Right kidney (tissue), 9 donors: Measurements from ENCODE around the gene ZDHHC8.

Experiments used
- DNase-seq: peaks from one replicate; pipeline ENCODE4 v3.0.0-alpha.2; 2016
- long read RNA-seq, 8 donors: transcript quantifications; one replicate each; lab custom pipeline, GENCODE V29; 2026

Gene ZDHHC8, protein sequence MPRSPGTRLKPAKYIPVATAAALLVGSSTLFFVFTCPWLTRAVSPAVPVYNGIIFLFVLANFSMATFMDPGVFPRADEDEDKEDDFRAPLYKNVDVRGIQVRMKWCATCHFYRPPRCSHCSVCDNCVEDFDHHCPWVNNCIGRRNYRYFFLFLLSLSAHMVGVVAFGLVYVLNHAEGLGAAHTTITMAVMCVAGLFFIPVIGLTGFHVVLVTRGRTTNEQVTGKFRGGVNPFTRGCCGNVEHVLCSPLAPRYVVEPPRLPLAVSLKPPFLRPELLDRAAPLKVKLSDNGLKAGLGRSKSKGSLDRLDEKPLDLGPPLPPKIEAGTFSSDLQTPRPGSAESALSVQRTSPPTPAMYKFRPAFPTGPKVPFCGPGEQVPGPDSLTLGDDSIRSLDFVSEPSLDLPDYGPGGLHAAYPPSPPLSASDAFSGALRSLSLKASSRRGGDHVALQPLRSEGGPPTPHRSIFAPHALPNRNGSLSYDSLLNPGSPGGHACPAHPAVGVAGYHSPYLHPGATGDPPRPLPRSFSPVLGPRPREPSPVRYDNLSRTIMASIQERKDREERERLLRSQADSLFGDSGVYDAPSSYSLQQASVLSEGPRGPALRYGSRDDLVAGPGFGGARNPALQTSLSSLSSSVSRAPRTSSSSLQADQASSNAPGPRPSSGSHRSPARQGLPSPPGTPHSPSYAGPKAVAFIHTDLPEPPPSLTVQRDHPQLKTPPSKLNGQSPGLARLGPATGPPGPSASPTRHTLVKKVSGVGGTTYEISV
- long read RNA-seq, donor 1, full-length matches to known transcripts: 5 of 5 reads
- long read RNA-seq, donor 1, partial matches to known transcripts: 0 of 5 reads
- long read RNA-seq, donor 1, other reads (novel, unspliced or antisense): 0 of 5 reads
- long read RNA-seq, donor 2, full-length matches to known transcripts: 4 of 4 reads
- long read RNA-seq, donor 2, partial matches to known transcripts: 0 of 4 reads
- long read RNA-seq, donor 2, other reads (novel, unspliced or antisense): 0 of 4 reads
- long read RNA-seq, donor 3, full-length matches to known transcripts: 3 of 3 reads
- long read RNA-seq, donor 3, partial matches to known transcripts: 0 of 3 reads
- long read RNA-seq, donor 3, other reads (novel, unspliced or antisense): 0 of 3 reads
- long read RNA-seq, donor 4, full-length matches to known transcripts: 4 of 14 reads
- long read RNA-seq, donor 4, partial matches to known transcripts: 10 of 14 reads
- long read RNA-seq, donor 4, other reads (novel, unspliced or antisense): 0 of 14 reads
- long read RNA-seq, donor 5, full-length matches to known transcripts: 5 of 5 reads
- long read RNA-seq, donor 5, partial matches to known transcripts: 0 of 5 reads
- long read RNA-seq, donor 5, other reads (novel, unspliced or antisense): 0 of 5 reads
- long read RNA-seq, donor 6, full-length matches to known transcripts: 1 of 19 reads
- long read RNA-seq, donor 6, partial matches to known transcripts: 18 of 19 reads
- long read RNA-seq, donor 6, other reads (novel, unspliced or antisense): 0 of 19 reads
- long read RNA-seq, donor 7, full-length matches to known transcripts: 4 of 38 reads
- long read RNA-seq, donor 7, partial matches to known transcripts: 34 of 38 reads
- long read RNA-seq, donor 7, other reads (novel, unspliced or antisense): 0 of 38 reads
- long read RNA-seq, donor 8, full-length matches to known transcripts: 4 of 12 reads
- long read RNA-seq, donor 8, partial matches to known transcripts: 8 of 12 reads
- long read RNA-seq, donor 8, other reads (novel, unspliced or antisense): 0 of 12 reads

DNA sequence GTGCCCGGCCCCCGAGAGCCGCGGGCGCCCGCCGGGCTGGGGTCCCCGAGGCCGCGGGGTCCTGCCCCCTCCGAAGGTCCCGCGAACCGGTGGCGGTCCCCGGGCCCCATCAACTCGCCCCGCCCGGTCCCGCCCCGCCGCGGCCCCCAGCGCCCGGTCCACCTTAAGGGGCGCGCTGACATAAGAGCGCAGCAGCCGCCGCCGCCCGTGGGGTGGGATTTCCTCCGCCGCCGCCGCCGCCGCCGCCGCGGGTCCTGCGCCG lies at the start of gene ZDHHC8:
ZDHHC8 (plus strand) TSS at position 208 of the 262 bp plus-strand sequence. CDS start 144 bp downstream, outside the sequence.
- no peak for DNase-seq

DNA sequence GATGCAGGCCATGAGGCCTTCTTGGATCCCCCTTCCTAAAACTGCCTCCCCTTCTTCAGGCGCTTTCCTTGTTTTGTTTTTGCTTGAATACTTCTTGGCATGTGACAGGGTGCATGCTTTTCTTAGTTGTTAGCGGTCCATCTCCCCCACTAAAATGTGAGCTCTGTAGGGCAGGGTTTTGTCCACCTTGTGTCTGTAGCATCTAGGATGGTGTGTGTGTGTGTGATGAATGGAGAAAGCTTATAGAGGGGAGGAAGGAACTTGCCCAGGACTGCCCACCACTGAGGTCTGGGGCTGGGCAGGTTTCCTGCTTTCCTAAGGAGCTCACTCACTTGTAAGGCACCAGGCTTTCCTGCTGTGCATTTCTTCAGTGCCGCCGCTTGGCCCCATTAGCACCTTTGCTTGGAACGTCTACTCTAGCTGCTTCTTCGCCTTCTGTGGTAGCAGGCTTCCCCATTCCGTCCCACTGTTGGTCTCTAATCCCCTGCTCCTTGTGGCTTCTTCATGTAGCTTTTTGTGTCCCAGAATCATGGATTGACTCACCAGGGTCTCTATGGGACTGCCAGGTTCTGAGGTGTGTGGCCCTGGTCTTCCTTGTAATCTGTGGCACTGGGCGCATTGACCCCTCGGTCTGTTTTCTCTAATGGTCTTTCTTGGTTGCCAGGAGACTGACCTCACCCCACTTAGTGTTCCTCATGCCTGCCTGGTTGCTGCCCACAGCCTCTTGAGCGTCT lies 48.3 kb upstream of the ZDHHC8 start:
- DNase-seq: no peak

DNA sequence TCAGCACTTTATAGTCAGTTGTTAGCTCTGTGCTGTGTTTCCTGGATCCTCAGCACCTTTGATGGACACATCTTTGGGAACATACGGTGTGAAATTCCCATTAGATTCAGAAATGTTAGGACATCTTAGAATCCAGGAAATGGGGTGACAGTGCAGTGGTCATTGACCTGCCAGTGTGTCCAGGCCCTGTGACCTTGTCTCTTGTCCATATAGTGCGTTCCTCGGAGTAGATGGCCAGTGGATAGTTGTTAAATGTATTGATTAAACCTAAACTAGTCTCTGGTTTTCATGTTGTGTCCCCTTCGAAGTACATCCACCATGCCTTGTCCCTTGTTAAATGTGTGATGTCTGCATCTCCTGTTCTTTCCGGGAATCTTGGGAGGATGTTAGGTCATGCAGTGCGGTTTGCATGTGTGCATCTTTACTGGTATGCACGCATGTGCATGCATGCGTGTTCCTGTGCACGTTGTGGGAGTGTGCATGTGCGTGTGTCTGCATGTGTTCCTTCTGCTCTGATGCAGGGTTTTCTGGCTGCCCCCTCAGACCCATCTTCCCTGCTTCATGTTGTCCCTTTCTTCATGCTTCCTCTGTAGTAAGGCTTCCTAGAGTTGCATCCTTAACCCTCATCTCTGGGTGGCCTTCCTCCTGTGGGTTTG lies 47.6 kb upstream of the ZDHHC8 start:
- DNase-seq: no peak

DNA sequence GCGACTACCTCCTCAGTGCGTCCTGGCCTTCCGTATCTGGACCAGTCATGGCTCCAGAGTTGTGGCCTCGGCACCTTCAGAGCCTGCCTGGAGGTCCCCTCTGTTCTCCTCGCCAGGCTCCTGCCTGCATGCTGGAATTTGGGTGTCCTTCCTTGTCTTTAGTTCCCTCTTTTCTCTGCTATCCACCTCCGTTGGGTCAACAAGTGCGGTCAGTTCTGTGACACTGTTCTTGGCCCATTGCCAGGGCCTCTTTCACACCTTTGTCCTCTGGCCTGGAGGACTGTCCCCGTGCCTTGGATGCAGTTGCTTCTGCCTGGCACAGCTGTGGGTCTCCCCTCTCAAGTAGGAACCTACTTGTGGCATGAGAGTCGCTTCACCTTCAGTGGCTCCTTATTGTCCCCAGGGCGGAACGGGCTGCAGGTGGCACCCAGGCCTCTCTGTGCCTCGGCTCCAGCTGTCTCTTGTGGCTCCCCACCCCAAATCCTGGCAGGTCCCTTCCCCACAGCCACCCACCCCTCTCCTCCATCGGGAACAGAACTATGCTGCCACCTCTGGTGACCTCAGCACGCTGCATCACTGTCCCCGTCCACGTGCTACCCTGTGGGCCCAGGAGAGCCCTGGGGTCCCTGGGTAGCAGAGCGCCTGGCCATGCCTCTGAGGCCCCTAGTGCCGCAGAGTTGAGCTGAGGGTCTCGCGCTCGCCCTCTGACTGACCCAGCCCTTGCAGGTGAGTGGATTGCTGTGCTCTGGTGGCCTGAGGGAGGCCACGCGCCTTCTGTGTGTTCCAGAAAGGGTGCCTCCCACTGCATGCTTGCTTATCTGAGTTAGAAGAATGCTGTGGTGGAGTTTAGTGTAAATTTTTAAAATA lies 46.8 kb upstream of the ZDHHC8 start:
- no peak for DNase-seq

DNA sequence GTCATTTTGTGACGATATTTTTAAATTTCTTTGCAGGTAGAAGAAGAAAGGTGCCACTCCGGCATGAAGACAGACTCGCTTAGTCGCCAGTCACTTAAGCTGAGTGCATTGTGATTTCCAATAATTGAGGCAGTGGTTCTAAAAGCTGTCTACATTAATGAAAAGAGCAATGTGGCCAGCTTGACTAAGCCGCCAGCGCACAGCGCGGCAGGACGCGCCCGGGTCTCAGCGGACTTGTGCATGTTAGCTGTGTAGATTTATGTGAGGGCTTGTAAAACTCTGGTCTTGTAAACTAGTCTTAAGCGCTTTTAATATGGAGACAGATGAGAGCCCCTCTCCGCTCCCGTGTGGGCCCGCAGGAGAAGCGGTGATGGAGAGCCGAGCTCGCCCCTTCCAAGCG lies 46.0 kb upstream of the ZDHHC8 start:
- DNase-seq: no peak

DNA sequence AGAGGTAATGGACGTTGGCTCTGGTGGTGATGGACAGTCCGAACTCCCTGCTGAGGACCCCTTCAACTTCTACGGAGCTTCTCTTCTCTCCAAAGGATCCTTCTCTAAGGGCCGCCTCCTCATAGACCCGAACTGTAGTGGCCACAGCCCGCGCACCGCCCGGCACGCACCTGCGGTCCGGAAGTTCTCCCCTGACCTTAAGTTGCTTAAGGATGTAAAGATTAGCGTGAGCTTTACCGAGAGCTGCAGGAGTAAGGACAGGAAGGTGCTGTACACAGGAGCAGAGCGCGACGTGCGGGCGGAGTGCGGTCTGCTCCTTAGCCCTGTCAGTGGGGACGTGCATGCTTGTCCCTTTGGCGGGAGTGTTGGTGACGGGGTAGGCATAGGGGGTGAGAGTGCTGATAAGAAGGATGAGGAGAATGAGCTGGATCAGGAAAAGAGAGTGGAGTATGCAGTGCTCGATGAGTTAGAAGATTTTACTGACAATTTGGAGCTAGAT lies 45.5 kb upstream of the ZDHHC8 start:
- DNase-seq: no peak

DNA sequence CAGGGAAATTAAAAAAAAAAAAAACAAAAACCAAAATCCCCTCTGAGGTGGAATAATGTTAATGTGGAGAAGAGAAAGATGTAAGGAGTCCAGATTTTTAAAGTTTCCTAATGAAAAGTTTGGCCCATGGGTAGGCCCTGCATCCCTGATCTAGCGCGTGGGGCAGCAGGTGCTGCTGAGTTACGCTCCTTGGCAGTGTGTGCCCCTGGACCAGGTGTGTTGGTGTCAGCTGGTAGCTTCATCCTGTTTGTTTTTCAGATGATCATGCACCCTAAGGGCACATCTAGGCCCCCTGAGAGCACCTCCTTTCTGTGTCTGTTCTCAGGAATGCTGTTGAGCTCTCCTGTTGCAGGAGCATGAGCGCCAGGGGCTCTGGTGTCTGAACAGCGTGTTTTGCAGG lies 44.8 kb upstream of the ZDHHC8 start:
- no peak for DNase-seq

DNA sequence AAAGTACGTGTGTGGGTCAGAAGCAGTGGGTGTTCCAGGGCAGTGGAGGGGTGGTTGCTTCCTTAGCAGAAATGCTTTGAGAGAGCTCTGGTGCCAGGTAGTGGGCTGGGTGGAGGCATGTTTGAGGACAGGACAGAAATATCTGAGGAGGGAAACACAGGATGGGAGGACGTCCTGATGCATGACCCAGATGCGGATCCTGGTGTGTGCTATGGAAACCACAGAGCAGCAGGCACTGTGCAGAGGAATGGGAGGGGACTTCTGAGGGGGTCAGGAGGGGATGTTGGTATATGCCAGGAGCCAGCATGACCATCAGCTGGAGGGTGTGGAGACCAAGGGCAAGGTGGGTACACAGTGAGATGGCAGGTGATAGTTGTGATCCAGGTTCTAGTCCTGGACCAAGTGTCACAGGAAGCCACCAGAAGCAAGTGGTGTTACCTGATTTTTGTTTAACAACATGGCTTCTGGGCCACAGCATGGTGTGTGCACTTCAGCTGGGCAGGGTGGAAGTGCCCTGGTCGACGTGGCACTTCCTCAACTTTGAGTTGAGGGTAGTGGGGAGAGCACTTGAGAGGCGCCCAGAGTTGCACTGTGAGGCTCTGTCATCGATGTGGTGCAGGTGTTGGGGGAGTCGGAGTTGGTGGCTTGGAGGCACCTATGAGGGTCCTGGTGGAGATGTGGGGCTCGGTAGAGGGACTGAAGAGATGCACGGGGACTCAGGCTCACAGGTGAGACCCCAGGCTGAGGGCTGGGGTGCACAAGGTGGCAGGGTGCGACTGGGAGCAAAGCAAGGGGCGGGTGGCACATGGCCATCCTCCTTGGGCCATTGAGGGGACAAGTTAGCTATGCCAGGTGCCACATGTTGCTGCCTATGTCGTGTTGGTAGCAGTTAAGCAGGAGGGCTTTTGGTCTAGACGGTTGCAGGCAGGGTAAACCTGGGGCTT lies 44.0 kb upstream of the ZDHHC8 start:
- no peak for DNase-seq

DNA sequence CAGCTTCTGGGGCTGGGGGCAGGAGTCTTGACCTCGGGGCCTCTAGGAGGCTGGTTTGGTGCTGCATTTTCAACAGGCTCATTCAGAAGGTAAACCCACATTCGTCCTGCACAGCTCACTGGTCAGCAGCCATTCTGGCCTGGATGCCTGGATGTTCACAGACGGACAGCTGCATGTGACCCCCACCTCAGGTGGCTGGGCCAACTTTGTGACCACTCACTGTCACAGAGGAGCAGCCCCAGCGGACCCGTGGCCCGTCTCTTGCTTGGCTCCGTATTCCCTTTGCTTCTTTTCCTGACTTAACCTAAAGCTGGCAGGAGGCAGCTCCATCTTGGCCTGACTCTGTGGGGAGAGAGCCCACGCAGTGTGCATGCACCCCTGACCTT lies 43.3 kb upstream of the ZDHHC8 start:
- DNase-seq: no peak

DNA sequence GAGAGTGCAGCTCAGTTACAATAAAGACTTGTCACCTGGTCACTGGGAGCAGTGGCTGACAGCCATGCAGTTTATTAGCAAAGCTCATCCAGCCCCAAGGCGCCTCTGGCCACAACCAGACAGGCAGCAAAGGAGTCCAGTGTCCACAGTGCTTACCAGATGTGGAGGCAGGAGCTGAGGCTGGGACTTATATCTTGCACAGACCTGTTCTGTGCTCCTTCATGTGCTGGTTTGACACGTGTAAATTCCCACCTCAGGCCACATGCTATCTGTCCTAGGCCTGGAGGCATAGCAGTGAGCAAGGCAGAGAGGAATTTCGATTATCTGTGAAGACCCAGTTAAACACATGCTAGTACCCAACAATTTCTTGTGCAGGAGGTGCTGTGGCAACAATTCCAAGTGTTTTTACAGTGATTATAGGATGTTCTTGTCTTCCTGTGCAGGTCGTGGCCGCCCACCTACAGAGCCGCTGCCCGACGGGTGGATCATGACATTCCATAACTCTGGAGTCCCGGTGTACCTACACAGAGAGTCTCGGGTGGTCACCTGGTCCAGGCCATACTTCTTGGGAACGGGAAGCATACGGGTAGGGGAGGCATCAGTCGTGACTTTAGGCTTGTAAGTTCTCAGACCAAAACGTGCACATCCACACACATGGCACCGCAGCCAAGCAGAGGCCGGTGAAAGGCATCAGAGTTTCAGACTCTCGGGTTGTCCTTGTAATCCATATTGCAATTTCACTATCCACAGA lies 42.2 kb upstream of the ZDHHC8 start:
- no peak for DNase-seq

DNA sequence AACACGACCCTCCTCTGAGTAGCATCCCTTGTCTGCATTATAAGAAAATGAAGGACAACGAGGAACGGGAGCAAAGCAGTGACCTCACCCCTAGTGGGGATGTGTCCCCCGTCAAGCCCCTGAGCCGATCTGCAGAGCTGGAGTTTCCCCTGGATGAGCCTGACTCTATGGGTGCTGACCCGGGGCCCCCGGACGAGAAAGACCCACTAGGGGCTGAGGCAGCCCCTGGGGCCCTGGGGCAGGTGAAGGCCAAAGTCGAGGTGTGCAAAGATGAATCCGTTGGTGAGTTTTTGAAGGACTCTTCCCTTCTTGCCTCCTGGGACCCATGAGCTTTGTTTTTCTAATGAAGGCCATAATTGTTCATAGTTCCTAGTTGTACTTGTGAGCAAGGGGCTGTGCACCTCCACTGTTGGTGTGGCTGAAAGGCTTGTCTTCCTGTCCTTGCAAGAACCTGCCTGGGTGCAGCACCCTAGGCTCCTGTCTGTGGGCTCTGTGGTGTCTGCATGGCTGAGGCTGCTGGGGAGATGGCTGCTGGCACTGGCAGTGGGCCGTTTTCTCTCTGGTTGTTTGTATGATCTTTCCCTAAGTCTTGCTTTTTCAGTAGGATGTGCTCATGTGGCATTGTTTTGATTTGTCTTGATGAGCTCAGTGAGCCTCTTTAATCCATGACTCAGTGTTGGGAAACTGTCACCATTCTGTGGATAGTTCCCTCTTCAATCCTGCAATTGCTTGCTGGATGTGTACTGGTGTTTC lies 41.5 kb upstream of the ZDHHC8 start:
- no peak for DNase-seq

DNA sequence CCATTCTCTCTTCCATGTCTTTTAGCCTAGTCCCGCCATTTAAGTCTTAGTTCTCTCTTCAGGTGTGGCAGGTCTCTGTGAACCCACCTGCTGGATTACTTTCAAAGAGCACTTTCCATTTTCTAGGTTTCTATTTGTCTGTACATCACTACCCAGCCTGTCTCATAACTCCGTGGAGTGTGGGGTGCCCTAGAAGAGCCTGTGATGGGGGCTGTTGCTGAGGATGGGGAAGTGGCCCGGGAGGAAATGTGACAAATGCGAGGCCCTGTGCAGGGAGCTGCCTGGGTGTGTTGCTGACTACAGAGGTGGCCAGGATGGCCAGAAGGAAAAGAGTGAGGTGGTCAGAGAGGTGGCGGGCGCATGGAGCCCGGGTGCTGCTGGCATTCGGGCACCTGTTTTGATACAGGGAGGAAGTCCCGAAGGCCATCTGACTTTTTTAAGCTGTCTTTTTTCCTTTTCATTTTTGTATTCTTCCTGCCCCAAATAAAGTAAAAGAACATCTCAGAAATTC lies 40.8 kb upstream of the ZDHHC8 start:
- DNase-seq: no peak

DNA sequence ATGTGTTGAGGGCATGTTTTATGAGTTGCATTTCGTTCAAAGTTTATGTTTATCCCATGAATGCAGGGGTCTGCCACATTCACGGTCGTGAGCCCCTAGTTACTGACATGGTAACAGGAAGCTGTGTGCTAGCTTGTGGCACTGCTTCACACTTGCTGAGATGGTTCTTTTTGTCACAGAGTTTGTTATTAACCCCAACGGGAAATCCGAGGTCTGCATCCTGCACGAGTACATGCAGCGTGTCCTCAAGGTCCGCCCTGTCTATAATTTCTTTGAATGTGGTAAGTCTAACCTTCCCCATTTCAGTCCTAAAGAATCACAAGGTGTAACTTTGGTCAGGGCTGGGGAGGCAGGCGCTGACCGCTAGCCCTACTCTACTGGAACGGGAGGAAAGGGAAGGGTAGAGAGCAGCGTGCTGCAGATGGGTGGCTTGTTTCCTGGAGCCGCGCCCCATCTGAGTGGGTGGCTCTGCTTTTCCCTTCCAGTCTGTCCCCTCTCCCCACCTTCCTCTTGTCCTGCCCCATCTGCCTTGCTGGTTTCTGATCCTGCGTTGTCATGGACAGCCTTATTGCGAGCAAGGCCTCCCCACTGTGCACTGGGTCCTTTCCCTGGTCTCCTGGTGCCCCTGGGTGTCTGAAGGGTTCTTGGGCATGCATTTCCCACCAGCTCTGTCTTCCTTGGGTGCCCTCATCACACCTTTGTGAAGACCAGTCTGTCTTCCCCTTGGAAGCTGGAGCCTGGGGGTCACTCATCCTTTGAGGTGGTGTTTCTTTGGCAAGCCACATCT lies 39.7 kb upstream of the ZDHHC8 start:
- DNase-seq: no peak

DNA sequence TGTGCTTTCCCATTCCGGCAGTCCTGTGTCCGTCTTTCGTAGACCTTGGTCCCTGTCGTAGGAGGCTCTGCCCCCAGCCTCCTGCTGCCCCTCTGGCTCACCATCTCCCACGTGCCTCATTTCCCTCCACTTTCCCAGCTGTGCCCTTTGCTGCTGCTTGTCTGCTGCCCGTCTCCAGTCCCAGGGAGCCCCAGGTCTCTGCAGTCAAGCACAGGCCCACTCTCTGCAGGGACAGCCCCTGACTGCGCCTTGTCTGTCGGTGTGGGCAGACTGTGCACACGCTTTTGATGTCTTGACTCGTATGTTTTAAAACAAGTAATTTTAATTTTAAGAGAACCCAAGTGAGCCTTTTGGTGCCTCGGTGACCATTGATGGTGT lies 39.1 kb upstream of the ZDHHC8 start:
- no peak for DNase-seq

DNA sequence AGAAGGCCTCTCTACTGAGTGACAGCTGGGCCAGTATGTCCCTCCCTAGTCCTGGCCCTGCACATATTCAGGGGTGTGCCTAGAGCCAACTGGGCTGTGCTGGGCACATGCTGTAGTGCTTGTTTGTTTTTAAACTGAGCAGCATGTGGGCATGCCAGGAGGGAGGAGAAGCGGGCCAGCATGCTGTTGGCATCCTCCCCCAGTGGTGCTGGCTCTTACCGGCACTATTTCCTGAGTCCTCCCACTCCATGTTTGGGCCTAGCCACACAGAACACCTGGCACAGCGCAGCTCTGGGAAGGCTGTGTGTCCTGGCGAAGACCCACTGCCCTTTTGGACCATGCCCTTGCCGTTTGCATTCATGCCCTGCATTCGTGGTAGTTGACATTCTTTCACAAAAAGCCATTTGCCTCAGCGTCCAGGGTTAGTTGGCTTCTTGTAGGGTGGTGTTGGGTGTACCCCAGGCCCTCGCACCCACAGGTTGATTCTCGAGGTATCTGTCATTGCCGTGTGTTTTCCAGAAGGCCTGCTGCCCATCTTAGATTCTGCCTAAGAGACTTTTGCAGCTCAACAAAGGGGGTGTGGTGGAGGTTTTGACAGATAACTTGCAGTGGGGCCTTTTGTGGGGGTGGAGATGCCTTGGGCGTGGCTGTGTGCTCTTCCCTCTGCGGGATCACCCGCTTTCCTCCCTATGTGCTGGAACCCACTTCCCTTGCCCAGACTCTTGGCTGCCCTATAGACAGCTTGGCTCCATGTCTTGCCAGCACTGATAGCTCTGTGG lies 38.0 kb upstream of the ZDHHC8 start:
- DNase-seq: no peak
